ENCODE results near the gene KCNMA1.

Gene KCNMA1

GRCh38 chr10:77300682-77301302, 336.8 kb downstream of the KCNMA1 start:
- DNase-seq (ENCODE audit: low read depth in 2 of 2), result no peak

GRCh38 chr10:77299320-77299719, 338.3 kb downstream of the KCNMA1 start:
- no peak for DNase-seq (ENCODE audit: low read depth in 2 of 2)

GRCh38 chr10:77297393-77297739, 340.2 kb downstream of the KCNMA1 start:
- DNase-seq (ENCODE audit: low read depth in 2 of 2), result no peak

- no peak for DNase-seq (ENCODE audit: low read depth in 2 of 2)
These were observed 340.8 kb downstream of the KCNMA1 start for GRCh38 chr10:77296534-77297392.

GRCh38 chr10:77293773-77294172, 343.8 kb downstream of the KCNMA1 start:
- DNase-seq (ENCODE audit: low read depth in 2 of 2), result no peak

- DNase-seq (ENCODE audit: low read depth in 2 of 2), result no peak
These were observed 344.3 kb downstream of the KCNMA1 start for GRCh38 chr10:77293347-77293746.

- DNase-seq (ENCODE audit: low read depth in 2 of 2), result no peak
These were observed 345.8 kb downstream of the KCNMA1 start for GRCh38 chr10:77291596-77292505.

- DNase-seq (ENCODE audit: low read depth in 2 of 2), result no peak
These were observed 347.0 kb downstream of the KCNMA1 start for GRCh38 chr10:77290528-77291155.

- no peak for DNase-seq (ENCODE audit: low read depth in 2 of 2)
These were observed 347.8 kb downstream of the KCNMA1 start for GRCh38 chr10:77289790-77290189.

GRCh38 chr10:77289027-77289501, 348.5 kb downstream of the KCNMA1 start:
- DNase-seq (ENCODE audit: low read depth in 2 of 2), result no peak

- DNase-seq (ENCODE audit: low read depth in 2 of 2), result no peak
These were observed 349.9 kb downstream of the KCNMA1 start for GRCh38 chr10:77287647-77288120.

GRCh38 chr10:77286531-77287508, 350.8 kb downstream of the KCNMA1 start:
- DNase-seq (ENCODE audit: low read depth in 2 of 2), result no peak

GRCh38 chr10:77285529-77286182, 352.0 kb downstream of the KCNMA1 start:
- no peak for DNase-seq (ENCODE audit: low read depth in 2 of 2)

GRCh38 chr10:77284797-77285196, 352.8 kb downstream of the KCNMA1 start:
- no peak for DNase-seq (ENCODE audit: low read depth in 2 of 2)

GRCh38 chr10:77283326-77283725, 354.3 kb downstream of the KCNMA1 start:
- DNase-seq (ENCODE audit: low read depth in 2 of 2), result no peak

GRCh38 chr10:77282163-77282562, 355.4 kb downstream of the KCNMA1 start:
- DNase-seq (ENCODE audit: low read depth in 2 of 2), result no peak

GRCh38 chr10:77281719-77282118, 355.9 kb downstream of the KCNMA1 start:
- DNase-seq (ENCODE audit: low read depth in 2 of 2), result no peak

- DNase-seq (ENCODE audit: low read depth in 2 of 2), result no peak
These were observed 358.4 kb downstream of the KCNMA1 start for GRCh38 chr10:77279207-77279606.

GRCh38 chr10:77274046-77274795, 363.4 kb downstream of the KCNMA1 start:
- DNase-seq (ENCODE audit: low read depth in 2 of 2), result no peak

Data from stimulated activated CD4-positive, alpha-beta T cell treated with anti-CD3 and anti-CD28 coated beads, Interleukin-1b, Interleukin-23, amount 100 ng/mL, for 1 hour (primary cell).